CD4-positive, alpha-beta T cell (primary cell): ENCODE data around the gene PGM1. TPM values are rescaled to one million over a fixed set of nuclear protein-coding genes. Genes with fewer than 3 reads are reported as not detected.
A peak's percentile ranks its signal among the peaks of the same experiment; 100 is the strongest.

ENCODE experiments used
- ATAC-seq: fragments of 200-7000 bp; cut with Tn5 transposase; one replicate; pipeline ENCODE4 v1.10.0; 2022; ENCODE audit warnings: mild to moderate bottlenecking; ENCODE audit not compliant: poor library complexity
- CTCF ChIA-PET: fragments of 350-600 bp; sonication (Branson Sonifier 250); formaldehyde crosslinking; loops from one replicate; lab custom pipeline; 2021; ENCODE audit warnings: antibody characterized with exemption, inconsistent platforms; lab: Charles Lee
- POLR2A ChIA-PET: fragments of 350-600 bp; sonication (Branson Sonifier 250); formaldehyde crosslinking; loops from one replicate; lab custom pipeline; 2021; ENCODE audit warnings: antibody characterized with exemption, inconsistent platforms; lab: Charles Lee
- DNase-seq, 14 experiments: peaks; one replicate each; pipeline ENCODE4 v3.0.0-alpha.2; 2013 to 2020; ENCODE audit warnings: mixed read lengths in 2 of 14
- H3K27ac ChIP-seq, 2 donors: one replicate each; pipeline versions ENCODE4 v1.5.1 to v1.7.0; 2013; ENCODE audit warnings: low read length in 2 of 2, low read depth in 1 of 2, mild to moderate bottlenecking in 1 of 2
- H3K27me3 ChIP-seq, 2 experiments: 1 replicate in 1 of 2; 2 replicates in 1 of 2; pipeline versions ENCODE4 v1.6.1 to v1.7.0; 2013; ENCODE audit warnings: low read length in 2 of 2, control low read depth in 1 of 2, mild to moderate bottlenecking in 1 of 2, moderate library complexity in 1 of 2; ENCODE audit not compliant: insufficient read depth in 2 of 2, control insufficient read depth in 1 of 2
- H3K36me3 ChIP-seq: one replicate; pipeline ENCODE4 v1.6.1; 2013; ENCODE audit warnings: low read length, control low read depth; ENCODE audit not compliant: insufficient read depth
- H3K4me1 ChIP-seq: one replicate; pipeline ENCODE4 v1.6.1; 2013; ENCODE audit warnings: low read length, control low read depth; ENCODE audit not compliant: insufficient read depth
- H3K4me3 ChIP-seq: one replicate; pipeline ENCODE4 v1.5.1; 2013; ENCODE audit warnings: mild to moderate bottlenecking, low read length, moderate library complexity
- H3K9me3 ChIP-seq, 2 experiments: 1 replicate in 1 of 2; 2 replicates in 1 of 2; pipeline versions ENCODE4 v1.6.1 to v1.7.0; 2013; ENCODE audit warnings: low read length in 2 of 2, mild to moderate bottlenecking in 2 of 2, control low read depth in 1 of 2, moderate library complexity in 1 of 2; ENCODE audit not compliant: control insufficient read depth in 1 of 2, insufficient read depth in 1 of 2
- H3K27ac Mint-ChIP-seq: one replicate; pipeline ENCODE4 v1.8.0; 2020; ENCODE audit warnings: mixed read lengths
- H3K27me3 Mint-ChIP-seq: one replicate; pipeline ENCODE4 v1.8.0; 2021; ENCODE audit warnings: mixed read lengths
- H3K36me3 Mint-ChIP-seq: one replicate; pipeline ENCODE4 v1.8.0; 2021; ENCODE audit warnings: low read depth, mixed read lengths
- H3K4me1 Mint-ChIP-seq: one replicate; pipeline ENCODE4 v1.8.0; 2021; ENCODE audit warnings: low read depth, mixed read lengths
- H3K4me3 Mint-ChIP-seq: one replicate; pipeline ENCODE4 v1.8.0; 2020; ENCODE audit warnings: mild to moderate bottlenecking, mixed read lengths
- H3K9me3 Mint-ChIP-seq: one replicate; pipeline ENCODE4 v1.8.0; 2020; ENCODE audit warnings: mixed read lengths
- CTCF ChIP-seq: fragments of 200-600 bp; IDR thresholded peaks from one replicate; pipeline ENCODE4 v1.8.0; 2022; ENCODE audit warnings: antibody characterized with exemption, mild to moderate bottlenecking
- intact Hi-C, 2 experiments: fragments of 100-400 bp; cut with DNase I in 1 of 2; cut with micrococcal nuclease in 1 of 2; formaldehyde crosslinking; loops; one replicate each; pipeline versions ENCODE4 v1.15.1 to v1.9.0; 2023 to 2025; cut with DNase I, micrococcal nuclease
- total RNA-seq, 174 experiments: library from RNA in 2 of 174; stranded (reverse) in 2 of 174; gene quantifications; one replicate each; pipeline ENCODE4 v1.2.3 and lab custom pipeline; 2021 to 2026

PGM1 gene
- total RNA-seq, 2 experiments from 2014 or later, result 5.4 to 5.6 TPM

- no peaks in the 10 kb centered on the region for H3K27me3 Mint-ChIP-seq
- ChIA-PET POLR2A (interaction anchor here (0.6 to 1.0 kb wide), 4 partner anchors 57 to 1272 kb away, joined by 3 to 4 read pairs (median 3); partner anchors contain the start of genes EFCAB7, ITGB3BP and PGM1), CTCF (interaction anchor here (0.6 to 0.9 kb wide), 2 partner anchors 40 to 598 kb away, joined by 4 to 5 read pairs; no protein-coding TSS in a partner anchor)
- DNase-seq, result peak in 10 of 14 experiments; percentile 7 to 75 (median 18)
- peaks cover 22% of the 10 kb centered on the region for H3K4me1 Mint-ChIP-seq
- Histone ChIP-seq H3K27ac (peak overlapping the region; percentile 25 to 37), H3K9me3 (no peaks in the 10 kb centered on the region), H3K36me3 (peaks cover 15% of the 10 kb centered on the region), H3K4me1 (peaks cover 35% of the 10 kb centered on the region), H3K4me3 (no peak overlapping the region), H3K27me3 (no peaks in the 10 kb centered on the region)
- peaks cover 75% of the 10 kb centered on the region for H3K36me3 Mint-ChIP-seq
- no peak for TF ChIP-seq CTCF
- peak overlapping the region; percentile 89 for H3K27ac Mint-ChIP-seq
- intact Hi-C loops, result no loop called here
- H3K9me3 Mint-ChIP-seq, result no peaks in the 10 kb centered on the region
- H3K4me3 Mint-ChIP-seq, result peak overlapping the region; percentile 58
- peak; percentile 89 for ATAC-seq
Observed at GRCh38 chr1:63651161-63651701, 58.0 kb downstream of the PGM1 start.

GRCh38 chr1:63653976-63654375 lies 60.8 kb downstream of the PGM1 start:
- peaks cover 17% of the 10 kb centered on the region for H3K36me3 ChIP-seq
- Mint-ChIP-seq H3K4me3 (no peak overlapping the region), H3K27me3 (no peaks in the 10 kb centered on the region), H3K27ac (no peak overlapping the region), H3K4me1 (peaks cover 22% of the 10 kb centered on the region), H3K9me3 (no peaks in the 10 kb centered on the region), H3K36me3 (peaks cover 84% of the 10 kb centered on the region)
- no peaks in the 10 kb centered on the region for H3K9me3 ChIP-seq
- H3K4me3 ChIP-seq, result no peak overlapping the region
- ATAC-seq, result no peak
- H3K4me1 ChIP-seq, result peaks cover 35% of the 10 kb centered on the region
- no peak for TF ChIP-seq CTCF
- DNase-seq, result no peak
- no peak overlapping the region for H3K27ac ChIP-seq
- POLR2A ChIA-PET, result no interaction called here
- intact Hi-C loops, result no loop called here
- H3K27me3 ChIP-seq, result no peaks in the 10 kb centered on the region
- CTCF ChIA-PET, result no interaction called here

- Histone ChIP-seq H3K4me3 (no peak overlapping the region), H3K4me1 (peaks cover 6% of the 10 kb centered on the region), H3K27ac (no peak overlapping the region), H3K27me3 (no peaks in the 10 kb centered on the region), H3K9me3 (peaks cover 0 to 3% of the 10 kb centered on the region in 2 experiments), H3K36me3 (peaks cover 22% of the 10 kb centered on the region)
- H3K9me3 Mint-ChIP-seq, result no peaks in the 10 kb centered on the region
- ATAC-seq (no peak), DNase-seq (no peak)
- H3K4me1 Mint-ChIP-seq, result no peaks in the 10 kb centered on the region
- no peak overlapping the region for H3K27ac Mint-ChIP-seq
- peaks cover 66% of the 10 kb centered on the region for H3K36me3 Mint-ChIP-seq
- no peak overlapping the region for H3K4me3 Mint-ChIP-seq
- no peak for TF ChIP-seq CTCF
- intact Hi-C loops, result no loop called here
- H3K27me3 Mint-ChIP-seq, result no peaks in the 10 kb centered on the region
- ChIA-PET POLR2A (no interaction called here), CTCF (no interaction called here)
Observed at GRCh38 chr1:63659448-63659847, 66.2 kb downstream of the PGM1 start.
